ENCODE data around the gene QSOX2. TPM values are rescaled to one million over a fixed set of nuclear protein-coding genes. Genes with fewer than 3 reads are reported as not detected.

QSOX2 gene
- total RNA-seq, 1 experiment from 2014 or later = 34.6 TPM

DNA sequence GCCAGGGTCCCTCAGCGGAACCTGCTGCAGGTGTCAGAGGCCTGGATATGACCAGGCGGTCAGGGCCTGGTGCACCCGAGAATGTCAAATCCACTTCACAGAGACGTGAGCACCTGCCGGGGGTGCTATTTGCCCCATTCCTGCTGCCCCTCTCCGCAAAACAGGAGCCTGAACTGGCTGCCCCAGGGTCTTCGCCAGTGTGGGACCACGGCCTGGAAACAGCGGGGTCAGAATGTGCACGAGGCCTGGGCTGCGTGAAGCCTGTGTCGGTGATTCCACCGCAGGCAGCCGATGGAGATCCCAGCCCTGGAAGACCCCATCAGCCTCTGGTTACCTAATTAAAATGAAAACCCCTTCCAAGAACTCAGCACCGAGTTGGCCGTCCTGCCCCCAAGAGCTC, 85.8 kb downstream of the QSOX2 start:
- intact Hi-C loops (cut with micrococcal nuclease; ENCODE audit: unreplicated experiment) = no loop called here
- no peaks in the 10 kb centered on the region for H3F3A ChIP-seq (ENCODE audit: insufficient read depth, low read depth)
- TF ChIP-seq, protein P1, sequence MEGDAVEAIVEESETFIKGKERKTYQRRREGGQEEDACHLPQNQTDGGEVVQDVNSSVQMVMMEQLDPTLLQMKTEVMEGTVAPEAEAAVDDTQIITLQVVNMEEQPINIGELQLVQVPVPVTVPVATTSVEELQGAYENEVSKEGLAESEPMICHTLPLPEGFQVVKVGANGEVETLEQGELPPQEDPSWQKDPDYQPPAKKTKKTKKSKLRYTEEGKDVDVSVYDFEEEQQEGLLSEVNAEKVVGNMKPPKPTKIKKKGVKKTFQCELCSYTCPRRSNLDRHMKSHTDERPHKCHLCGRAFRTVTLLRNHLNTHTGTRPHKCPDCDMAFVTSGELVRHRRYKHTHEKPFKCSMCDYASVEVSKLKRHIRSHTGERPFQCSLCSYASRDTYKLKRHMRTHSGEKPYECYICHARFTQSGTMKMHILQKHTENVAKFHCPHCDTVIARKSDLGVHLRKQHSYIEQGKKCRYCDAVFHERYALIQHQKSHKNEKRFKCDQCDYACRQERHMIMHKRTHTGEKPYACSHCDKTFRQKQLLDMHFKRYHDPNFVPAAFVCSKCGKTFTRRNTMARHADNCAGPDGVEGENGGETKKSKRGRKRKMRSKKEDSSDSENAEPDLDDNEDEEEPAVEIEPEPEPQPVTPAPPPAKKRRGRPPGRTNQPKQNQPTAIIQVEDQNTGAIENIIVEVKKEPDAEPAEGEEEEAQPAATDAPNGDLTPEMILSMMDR (conservative IDR thresholded peaks at IDR 0.05) = no peak
- no peak for TF ChIP-seq EZH2 (IDR thresholded peaks at IDR 0.05; ENCODE audit: low read depth)
- no peaks in the 10 kb centered on the region for H3K79me2 ChIP-seq (ENCODE audit: low read depth)
- no peaks in the 10 kb centered on the region for H3K4me1 ChIP-seq (replicated peaks; ENCODE audit: insufficient read depth)
- no peak for DNase-seq
- no peak overlapping the region for H2AFZ ChIP-seq
- ChIA-PET POLR2A (ENCODE audit: unreplicated experiment) (no interaction called here), CTCF (no interaction called here)
- H3K27me3 ChIP-seq (ENCODE audit: insufficient read depth, low read depth) = peaks cover 69% of the 10 kb centered on the region
- no peaks in the 10 kb centered on the region for H3K9me2 ChIP-seq (ENCODE audit: insufficient read depth)
- H4K20me1 ChIP-seq (ENCODE audit: insufficient read depth) = no peaks in the 10 kb centered on the region
- H3K4me3 ChIP-seq = no peak overlapping the region
- no TSS peak for BruUV-seq (replicated peaks)
- H3K27ac ChIP-seq = no peak overlapping the region
- H3K36me3 ChIP-seq (ENCODE audit: low read depth) = no peaks in the 10 kb centered on the region
- no peak overlapping the region for H3K4me2 ChIP-seq
- H3K9me3 ChIP-seq (ENCODE audit: insufficient read depth, low read depth) = peaks cover 3% of the 10 kb centered on the region; the same call in 1 of the 2 replicates

DNA sequence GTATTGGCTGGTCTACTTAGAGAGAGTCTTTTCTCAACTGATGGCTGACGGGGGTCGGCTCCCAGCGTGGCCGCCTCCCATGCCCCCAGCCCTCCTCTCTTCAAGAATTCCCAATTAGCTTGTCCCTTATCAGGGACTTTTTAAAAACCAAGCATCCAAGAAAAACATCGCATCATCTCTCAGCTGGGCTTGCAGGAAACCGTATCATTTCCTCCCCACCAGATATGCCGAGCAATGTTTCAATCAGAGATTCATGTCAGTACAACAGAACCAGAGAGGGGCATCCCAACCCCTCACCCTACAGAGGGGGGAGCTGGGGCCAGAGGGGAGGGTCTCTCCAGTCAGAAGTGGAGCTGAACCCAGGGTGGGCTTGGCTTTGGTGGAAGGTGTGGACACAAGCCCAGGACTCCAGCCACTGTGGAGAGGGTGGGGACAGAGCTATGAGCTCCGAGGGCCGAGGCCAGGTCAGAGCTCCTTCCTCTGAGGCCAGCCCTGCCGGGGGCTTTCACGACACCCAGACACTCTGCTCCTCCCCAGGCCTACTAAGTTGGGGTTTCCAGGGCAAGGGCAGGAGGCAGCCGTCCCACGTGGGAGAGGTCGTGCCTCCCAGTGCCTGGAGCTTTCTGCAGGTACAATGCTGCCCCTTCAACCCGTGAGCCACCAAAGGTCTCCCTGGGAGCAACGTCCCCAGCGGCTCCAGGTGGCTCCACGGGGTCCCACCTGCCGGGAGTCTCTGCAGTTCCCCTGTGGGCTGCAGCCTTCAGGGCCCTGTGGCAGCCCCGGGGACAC, 87.9 kb downstream of the QSOX2 start:
- POLR2A ChIA-PET (ENCODE audit: unreplicated experiment) = no interaction called here
- Histone ChIP-seq H3K36me3 (ENCODE audit: low read depth) (no peaks in the 10 kb centered on the region), H3K27me3 (ENCODE audit: insufficient read depth, low read depth) (peaks cover 62% of the 10 kb centered on the region), H3K27ac (no peak overlapping the region), H3K9me2 (ENCODE audit: insufficient read depth) (no peaks in the 10 kb centered on the region), H3K4me2 (no peak overlapping the region), H4K20me1 (ENCODE audit: insufficient read depth) (no peaks in the 10 kb centered on the region), H3F3A (ENCODE audit: insufficient read depth, low read depth) (no peaks in the 10 kb centered on the region), H3K9me3 (ENCODE audit: insufficient read depth, low read depth) (no peaks in the 10 kb centered on the region), H3K4me1 (replicated peaks; ENCODE audit: insufficient read depth) (no peaks in the 10 kb centered on the region), H3K4me3 (no peak overlapping the region), H2AFZ (no peak overlapping the region), H3K79me2 (ENCODE audit: low read depth) (no peaks in the 10 kb centered on the region)
- no peak for TF ChIP-seq EZH2 (IDR thresholded peaks at IDR 0.05; ENCODE audit: low read depth)
- TF ChIP-seq, protein P1 (conservative IDR thresholded peaks at IDR 0.05) = no peak
- intact Hi-C loops (cut with micrococcal nuclease; ENCODE audit: unreplicated experiment) = no loop called here
- no peak for DNase-seq
- no TSS peak for BruUV-seq (replicated peaks)
- CTCF ChIA-PET = interaction anchor here (0.6 kb wide), 1 partner anchor 537 kb away, joined by 3 read pairs; no protein-coding TSS in a partner anchor

Other genes with a start within 250 kb of the QSOX2 start
- gene NACC2, start 150.5 kb downstream of the QSOX2 start, total RNA-seq (2021) = 22.4 and 23.8 TPM in 2 replicates
- gene TMEM250, start 126.9 kb downstream of the QSOX2 start, total RNA-seq (2021) = 73.8 and 75.3 TPM in 2 replicates
- gene LHX3, start 40.7 kb downstream of the QSOX2 start, total RNA-seq (2021) = 0.22 and 0.43 TPM in 2 replicates
- gene CCDC187, start 58.3 kb upstream of the QSOX2 start, total RNA-seq (2021) = 2.7 and 5.2 TPM in 2 replicates
- 5.5 and 9.5 TPM in 2 replicates for gene GPSM1, start 81.7 kb upstream of the QSOX2 start, total RNA-seq (2021)
- 9.1 and 19.1 TPM in 2 replicates for gene DNLZ, start 117.9 kb upstream of the QSOX2 start, total RNA-seq (2021)
- gene CARD9, start 127.9 kb upstream of the QSOX2 start, total RNA-seq (2021) = 13.6 and 14.0 TPM in 2 replicates
- 13.3 and 14.4 TPM in 2 replicates for gene SNAPC4, start 154.4 kb upstream of the QSOX2 start, total RNA-seq (2021)
- 67.9 and 82.9 TPM in 2 replicates for gene ENTR1, start 164.8 kb upstream of the QSOX2 start, total RNA-seq (2021)
- gene PMPCA, start 164.8 kb upstream of the QSOX2 start, total RNA-seq (2021) = 78.1 and 86.5 TPM in 2 replicates
- gene INPP5E, start 194.0 kb upstream of the QSOX2 start, total RNA-seq (2021) = 18.2 and 22.5 TPM in 2 replicates
- gene SEC16A, start 237.2 kb upstream of the QSOX2 start, total RNA-seq (2021) = 81.8 and 90.1 TPM in 2 replicates